A673 (cell line): ENCODE results near the gene LBR. TPM values are rescaled to one million over a fixed set of nuclear protein-coding genes. Genes with fewer than 3 reads are reported as not detected.

Experiments
- BruUV-seq: library from RNA; stranded (reverse); fragments of 400-500 nt; replicated peaks from 2 replicates; lab custom pipeline; 2021; lab: Mats Ljungman, UMichigan
- CTCF ChIA-PET: fragments of 300-600 bp; sonication (Branson Sonifier 250); formaldehyde crosslinking; loops from one replicate; lab custom pipeline; 2022; ENCODE audit warnings: antibody characterized with exemption; lab: Charles Lee
- POLR2A ChIA-PET: fragments of 300-600 bp; sonication (Branson Sonifier 250); formaldehyde crosslinking; loops from one replicate; lab custom pipeline; 2022; ENCODE audit warnings: antibody characterized with exemption; ENCODE audit not compliant: low non-redundant PET; lab: Charles Lee
- DNase-seq: peaks from one replicate; pipeline ENCODE4 v3.0.0-alpha.2; 2015; ENCODE audit warnings: low spot score
- H3K27ac ChIP-seq: fragments of 200-600 bp; sonication (generic); 2 replicates; pipeline ENCODE4 v1.5.1; 2016; ENCODE audit warnings: mixed run types, low read depth, mild to moderate bottlenecking, mixed read lengths, antibody characterized with exemption, low read length; ENCODE audit not compliant: poor library complexity, severe bottlenecking
- H3K27me3 ChIP-seq: fragments of 200-600 bp; sonication (generic); replicated peaks from 2 replicates; pipeline ENCODE4 v1.6.1; 2017; ENCODE audit warnings: mixed run types, low read depth, mild to moderate bottlenecking, mixed read lengths, antibody characterized with exemption, low read length; ENCODE audit not compliant: insufficient read depth, poor library complexity
- H3K36me3 ChIP-seq: fragments of 200-600 bp; sonication (generic); 2 replicates; pipeline ENCODE4 v1.6.1; 2016; ENCODE audit warnings: mixed run types, mild to moderate bottlenecking, mixed read lengths, antibody characterized with exemption, low read length; ENCODE audit not compliant: insufficient read depth, poor library complexity, severe bottlenecking
- H3K4me1 ChIP-seq: fragments of 200-600 bp; sonication (generic); 2 replicates; pipeline ENCODE4 v1.6.1; 2017; ENCODE audit warnings: mixed run types, mild to moderate bottlenecking, mixed read lengths, antibody characterized with exemption, low read length; ENCODE audit not compliant: insufficient read depth, poor library complexity, severe bottlenecking
- H3K4me3 ChIP-seq: fragments of 200-600 bp; sonication (generic); 2 replicates; pipeline ENCODE4 v1.5.1; 2016; ENCODE audit warnings: low read depth, mixed run types, mild to moderate bottlenecking, mixed read lengths, low read length; ENCODE audit not compliant: poor library complexity, severe bottlenecking
- H3K9me3 ChIP-seq: fragments of 200-600 bp; sonication (generic); 2 replicates; pipeline ENCODE4 v1.6.1; 2016; ENCODE audit warnings: mixed run types, low read depth, mild to moderate bottlenecking, mixed read lengths, antibody characterized with exemption, low read length; ENCODE audit not compliant: poor library complexity, severe bottlenecking
- EZH2 ChIP-seq: fragments of 200-600 bp; sonication (generic); IDR thresholded peaks from 2 replicates; pipeline ENCODE4 v1.6.1; 2017; ENCODE audit warnings: borderline replicate concordance, low read depth, mild to moderate bottlenecking, mixed read lengths, antibody characterized with exemption, low read length; ENCODE audit not compliant: poor library complexity, severe bottlenecking
- intact Hi-C: fragments of 100-400 bp; cut with micrococcal nuclease; formaldehyde crosslinking; loops from one replicate; pipeline ENCODE4 v1.10.0; 2022; ENCODE audit not compliant: unreplicated experiment
- total RNA-seq: library from RNA; stranded (reverse); gene quantifications from 2 replicates; pipeline ENCODE4 v1.2.3, GENCODE V29; 2021
- TF ChIP-seq, protein P1 (sequence below): fragments of 300-800, 200-600 bp; sonication (generic); conservative IDR thresholded peaks from 2 replicates; pipeline ENCODE4 v1.5.1; 2017; ENCODE audit warnings: low read depth, mild to moderate bottlenecking, antibody characterized with exemption, low read length, moderate library complexity, mixed read lengths

Gene LBR
- total RNA-seq, 1 experiment from 2014 or later: 147 TPM

DNA sequence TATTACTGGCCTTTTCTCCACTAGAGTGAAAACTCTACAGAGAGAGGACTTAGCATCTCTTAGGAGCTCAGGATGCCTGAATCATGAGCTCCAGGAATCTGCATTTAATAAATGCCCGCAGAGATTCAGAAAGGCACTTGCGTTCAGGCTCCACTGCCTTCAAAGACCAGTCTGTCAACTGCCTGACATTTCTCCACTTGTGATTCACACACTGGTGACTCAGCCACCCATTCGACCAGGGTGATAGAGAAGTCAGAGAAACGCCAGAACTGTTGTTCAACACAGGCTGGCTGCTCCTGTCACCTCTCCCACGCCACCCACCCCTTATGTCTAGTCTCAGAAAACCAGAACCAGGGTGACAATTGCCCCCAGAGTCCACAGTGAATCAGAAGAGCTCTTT lies 26.9 kb upstream of the LBR start:
- BruUV-seq: no TSS peak
- Histone ChIP-seq H3K4me3 (no peak overlapping the region), H3K36me3 (no peaks in the 10 kb centered on the region), H3K27ac (no peak overlapping the region), H3K4me1 (no peaks in the 10 kb centered on the region), H3K27me3 (no peaks in the 10 kb centered on the region), H3K9me3 (no peaks in the 10 kb centered on the region)
- CTCF ChIA-PET: no interaction called here
- intact Hi-C loops: no loop called here
- TF ChIP-seq EZH2: no peak
- TF ChIP-seq, protein P1, sequence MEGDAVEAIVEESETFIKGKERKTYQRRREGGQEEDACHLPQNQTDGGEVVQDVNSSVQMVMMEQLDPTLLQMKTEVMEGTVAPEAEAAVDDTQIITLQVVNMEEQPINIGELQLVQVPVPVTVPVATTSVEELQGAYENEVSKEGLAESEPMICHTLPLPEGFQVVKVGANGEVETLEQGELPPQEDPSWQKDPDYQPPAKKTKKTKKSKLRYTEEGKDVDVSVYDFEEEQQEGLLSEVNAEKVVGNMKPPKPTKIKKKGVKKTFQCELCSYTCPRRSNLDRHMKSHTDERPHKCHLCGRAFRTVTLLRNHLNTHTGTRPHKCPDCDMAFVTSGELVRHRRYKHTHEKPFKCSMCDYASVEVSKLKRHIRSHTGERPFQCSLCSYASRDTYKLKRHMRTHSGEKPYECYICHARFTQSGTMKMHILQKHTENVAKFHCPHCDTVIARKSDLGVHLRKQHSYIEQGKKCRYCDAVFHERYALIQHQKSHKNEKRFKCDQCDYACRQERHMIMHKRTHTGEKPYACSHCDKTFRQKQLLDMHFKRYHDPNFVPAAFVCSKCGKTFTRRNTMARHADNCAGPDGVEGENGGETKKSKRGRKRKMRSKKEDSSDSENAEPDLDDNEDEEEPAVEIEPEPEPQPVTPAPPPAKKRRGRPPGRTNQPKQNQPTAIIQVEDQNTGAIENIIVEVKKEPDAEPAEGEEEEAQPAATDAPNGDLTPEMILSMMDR: no peak
- POLR2A ChIA-PET: no interaction called here
- no peak for DNase-seq

- DNase-seq: no peak
- Histone ChIP-seq H3K4me3 (no peak overlapping the region), H3K9me3 (no peaks in the 10 kb centered on the region), H3K27me3 (no peaks in the 10 kb centered on the region), H3K27ac (no peak overlapping the region), H3K36me3 (no peaks in the 10 kb centered on the region), H3K4me1 (no peaks in the 10 kb centered on the region)
- ChIA-PET POLR2A (interaction anchor here (0.5 kb wide), 1 partner anchor 334 kb away, joined by 3 read pairs; no protein-coding TSS in a partner anchor), CTCF (no interaction called here)
- intact Hi-C loops: no loop called here
- no peak for TF ChIP-seq EZH2
- TF ChIP-seq, protein P1: no peak
- BruUV-seq: no TSS peak
Observed at GRCh38 chr1:225453797-225454648, 26.2 kb upstream of the LBR start.

DNA sequence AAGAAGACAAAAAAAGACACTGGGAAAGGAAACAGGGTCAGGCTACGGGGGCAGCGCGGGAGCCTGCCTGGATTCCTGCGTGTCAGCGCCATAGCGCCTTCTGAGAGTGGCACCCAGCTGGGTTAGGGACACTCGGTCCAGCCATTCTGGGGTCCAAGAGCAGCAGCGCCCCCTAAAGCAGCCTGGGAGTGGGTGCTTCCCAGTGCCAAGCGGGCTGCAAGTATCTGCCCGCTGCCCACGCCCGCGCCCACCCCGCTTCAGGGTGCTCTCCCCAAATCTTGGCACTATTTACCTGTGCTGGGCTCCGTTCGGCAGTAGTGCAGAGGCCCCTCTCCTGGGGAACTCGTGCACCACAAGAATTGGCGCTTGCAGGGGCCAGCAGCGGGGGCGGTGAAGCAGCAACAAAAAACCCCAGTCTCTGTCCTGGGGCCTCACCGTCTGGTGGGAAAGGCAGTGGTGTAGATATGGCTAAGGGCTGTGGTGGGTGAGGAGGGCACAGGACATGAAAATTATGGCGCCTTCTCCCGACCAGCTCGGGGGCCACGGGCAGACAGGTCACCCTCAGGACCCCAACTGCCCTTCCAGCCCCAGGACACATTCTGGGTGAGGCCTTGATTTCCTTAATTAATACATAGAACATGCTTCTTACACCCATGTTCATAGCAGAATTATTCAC lies 24.1 kb upstream of the LBR start:
- intact Hi-C loops: no loop called here
- TF ChIP-seq, protein P1: no peak
- TF ChIP-seq EZH2: no peak
- ChIA-PET POLR2A (no interaction called here), CTCF (no interaction called here)
- H3K36me3 ChIP-seq: no peaks in the 10 kb centered on the region
- H3K4me3 ChIP-seq: no peak overlapping the region
- no peak overlapping the region for H3K27ac ChIP-seq
- no peaks in the 10 kb centered on the region for H3K9me3 ChIP-seq
- no TSS peak for BruUV-seq
- H3K4me1 ChIP-seq: no peaks in the 10 kb centered on the region
- DNase-seq: no peak
- no peaks in the 10 kb centered on the region for H3K27me3 ChIP-seq
